K562 (cell line): ENCODE measurements around the gene PDE9A. TPM values are rescaled to one million over a fixed set of nuclear protein-coding genes. Genes with fewer than 3 reads are reported as not detected.

Experiments used
- ATAC-seq: fragments of 200-7000 bp; cut with Tn5 transposase; 3 replicates; pipeline ENCODE4 v1.9.1; 2020; ENCODE audit warnings: moderate library complexity
- BruUV-seq: library from RNA; stranded (reverse); fragments of 400-500 nt; replicated peaks from 2 replicates; lab custom pipeline; 2021; lab: Mats Ljungman, UMichigan
- CTCF ChIA-PET: fragments of 300-600 bp; formaldehyde crosslinking; extraction: SDS; loops from one replicate; lab custom pipeline; 2021; ENCODE audit warnings: low intra/inter-chr PET ratio; lab: Yijun Ruan, JAX
- POLR2A ChIA-PET: fragments of 300-600, 350-650 bp; sonication (Branson Sonifier 250); formaldehyde crosslinking; extraction: SDS; loops from one replicate; lab custom pipeline; 2021; ENCODE audit warnings: antibody characterized with exemption, inconsistent platforms; lab: Yijun Ruan, JAX
- DNase-seq, 4 experiments: peaks; one replicate each; pipeline versions ENCODE4 v3.0.0 to v3.0.0-alpha.2; 2011 to 2018; ENCODE audit warnings: low spot score in 3 of 4, mixed read lengths in 3 of 4; ENCODE audit errors: extremely low read depth in 1 of 4
- FAIRE-seq: peaks from 2 replicates; lab custom pipeline; 2011; peaks lifted over from hg19 to GRCh38; lab: Jason Lieb, UNC
- H2AFZ ChIP-seq: 2 replicates; pipeline ENCODE4 v1.6.0; 2011; ENCODE audit warnings: low read depth, low read length, control low read depth, inconsistent platforms
- H3K27ac ChIP-seq: fragments of 200-600 bp; 3 replicates; pipeline ENCODE4 v1.8.0; 2011; ENCODE audit warnings: low read depth, mild to moderate bottlenecking, control low read depth, inconsistent platforms, low read length, moderate library complexity, mixed read lengths; ENCODE audit errors: extremely low read depth
- H3K27me3 ChIP-seq, 2 experiments: fragments of 300-600 bp in 1 of 2; 2 replicates in 1 of 2; 3 replicates in 1 of 2; pipeline versions ENCODE4 v1.6.0 to v1.8.0; 2011; ENCODE audit warnings: inconsistent platforms in 2 of 2, low read length in 2 of 2, mild to moderate bottlenecking in 1 of 2, mixed read lengths in 1 of 2, moderate library complexity in 1 of 2; ENCODE audit not compliant: control insufficient read depth in 2 of 2, insufficient read depth in 2 of 2
- H3K36me3 ChIP-seq: fragments of 300-600 bp; 3 replicates; pipeline ENCODE4 v1.8.0; 2011; ENCODE audit warnings: mild to moderate bottlenecking, low read length, inconsistent platforms; ENCODE audit not compliant: control insufficient read depth, insufficient read depth
- H3K4me1 ChIP-seq, 2 experiments: fragments of 200-600 bp in 1 of 2; replicated peaks in 1 of 2; 2 replicates in 1 of 2; 3 replicates in 1 of 2; pipeline versions ENCODE4 v1.5.1 to v1.8.0; 2011; ENCODE audit warnings: inconsistent platforms in 2 of 2, low read length in 2 of 2, mild to moderate bottlenecking in 1 of 2, mixed read lengths in 1 of 2, moderate library complexity in 1 of 2; ENCODE audit not compliant: control insufficient read depth in 2 of 2, insufficient read depth in 2 of 2
- H3K4me2 ChIP-seq: 2 replicates; pipeline ENCODE4 v1.6.1; 2011; ENCODE audit warnings: low read length, control low read depth, inconsistent platforms, mixed read lengths; ENCODE audit not compliant: insufficient read depth
- H3K4me3 ChIP-seq: fragments of 200-600 bp; sonication (generic), shearing (Covaris generic); 2 replicates; pipeline ENCODE4 v1.5.1; 2016; ENCODE audit warnings: control low read depth, inconsistent platforms
- H3K79me2 ChIP-seq: fragments of 200-600 bp; 3 replicates; pipeline ENCODE4 v1.8.0; 2011; ENCODE audit warnings: low read length, inconsistent platforms; ENCODE audit not compliant: control insufficient read depth, insufficient read depth
- H3K9ac ChIP-seq, 2 experiments: 2 replicates each; pipeline versions ENCODE4 v1.6.0 to v1.6.1; 2011; ENCODE audit warnings: low read depth in 2 of 2, low read length in 2 of 2, control low read depth in 1 of 2, inconsistent platforms in 1 of 2, mild to moderate bottlenecking in 1 of 2, mixed read lengths in 1 of 2; ENCODE audit not compliant: insufficient read depth in 1 of 2
- H3K9me1 ChIP-seq: one replicate; pipeline ENCODE4 v1.6.0; 2011; ENCODE audit warnings: inconsistent platforms, mild to moderate bottlenecking, low read length, moderate library complexity; ENCODE audit not compliant: control insufficient read depth, insufficient read depth
- H3K9me3 ChIP-seq: replicated peaks from 2 replicates; pipeline ENCODE4 v1.5.1; 2011; ENCODE audit warnings: low read depth, low read length, inconsistent platforms; ENCODE audit not compliant: control insufficient read depth, insufficient read depth
- H4K20me1 ChIP-seq: replicated peaks from 2 replicates; pipeline ENCODE4 v1.6.1; 2011; ENCODE audit warnings: low read length, inconsistent platforms, mixed read lengths; ENCODE audit not compliant: control insufficient read depth, insufficient read depth
- CBFA2T3 ChIP-seq: fragments of 450-650 bp; IDR thresholded peaks from 2 replicates; pipeline ENCODE4 v1.6.1; 2017
- GTF3C2 ChIP-seq: IDR thresholded peaks from 3 replicates; pipeline ENCODE4 v1.6.1; 2011; ENCODE audit warnings: borderline replicate concordance, mild to moderate bottlenecking, moderate library complexity; ENCODE audit not compliant: insufficient read length; ENCODE audit errors: extremely low read depth
- LARP7 ChIP-seq: fragments of 450-650 bp; IDR thresholded peaks from 2 replicates; pipeline ENCODE4 v1.6.1; 2016
- STAG1 ChIP-seq: sonication (generic); formaldehyde crosslinking; IDR thresholded peaks from 2 replicates; pipeline ENCODE4 v1.5.0; 2020; ENCODE audit warnings: missing genetic modification reagents, borderline replicate concordance
- TAF9B ChIP-seq: fragments of 450-650 bp; IDR thresholded peaks from 2 replicates; pipeline ENCODE4 v1.6.1; 2018; ENCODE audit warnings: mild to moderate bottlenecking; ENCODE audit not compliant: partially characterized antibody
- YBX1 ChIP-seq: fragments of 450-650 bp; IDR thresholded peaks from 2 replicates; pipeline ENCODE4 v1.7.1; 2016; ENCODE audit warnings: mild to moderate bottlenecking
- ZNF146 ChIP-seq: IDR thresholded peaks from one replicate; pipeline ENCODE4 v1.6.1; 2018; ENCODE audit warnings: missing compliant biosample characterization; ENCODE audit not compliant: unreplicated experiment
- ZNF280A ChIP-seq: fragments of 450-650 bp; IDR thresholded peaks from 2 replicates; pipeline ENCODE4 v1.6.1; 2018; ENCODE audit warnings: mild to moderate bottlenecking, low read depth; ENCODE audit not compliant: partially characterized antibody
- ZNF347 ChIP-seq: fragments of 450-650 bp; formaldehyde crosslinking; IDR thresholded peaks from 2 replicates; pipeline ENCODE4 v1.4.0; 2020; ENCODE audit warnings: low read depth, mild to moderate bottlenecking, moderate library complexity
- WGBS: fragments of 100-300 bp; shearing (Covaris generic); methylation state at CpG from one replicate; pipeline ENCODE4 v1.1.6; 2016; ENCODE audit warnings: low coverage, mixed read lengths; ENCODE audit not compliant: insufficient coverage; ENCODE audit errors: missing lambda C conversion rate; 5-methylcytosine and 5-hydroxymethylcytosine counted together
- in situ Hi-C: fragments of 300-500 bp; cut with MboI; formaldehyde crosslinking; loops from 4 replicates; pipeline ENCODE4 v1.15.0; 2018; ENCODE audit warnings: inconsistent platforms, mixed read lengths
- intact Hi-C: fragments of 100-400 bp; cut with micrococcal nuclease; formaldehyde crosslinking; loops from 2 replicates; pipeline ENCODE4 v1.14.2; 2022
- polyA plus RNA-seq, 8 experiments: library from polyadenylated mRNA; depleted of rRNA in 4 of 8; stranded (reverse) in 5 of 8; unstranded in 3 of 8; fragments of >200 nt; fragmentation: Nextera tagmentation in 2 of 8; fragmentation: Illumina TruSeq in 1 of 8; extraction: Ambion mirVana in 2 of 8; extraction: Trizol in 1 of 8; gene quantifications; 2 replicates each; pipeline versions ENCODE4 v1.2.1 to v1.2.3, GENCODE V29; 2011 to 2014; ENCODE audit warnings: inconsistent platforms in 1 of 8, missing spikeins in 1 of 8
- total RNA-seq, 7 experiments: library from RNA; depleted of rRNA in 6 of 7; stranded (reverse); fragments of >200 nt in 6 of 7; fragmentation: Illumina TruSeq in 2 of 7; extraction: Trizol in 2 of 7; gene quantifications; 2 replicates each; pipeline versions ENCODE4 v1.2.1 to v1.2.3, GENCODE V29; 2011 to 2021; ENCODE audit warnings: low replicate concordance in 1 of 7

PDE9A gene
- total and polyA plus RNA-seq, 9 of the 15 experiments (the other 6 are each of a cell fraction or from before 2014, with no cell fraction given): 0.07 to 0.27 TPM; not detected in 7

GRCh38 chr21:42797522-42797921 lies 144.1 kb downstream of the PDE9A start:
- no peaks in the 10 kb centered on the region for H3K79me2 ChIP-seq
- intact Hi-C loops: no loop called here
- TF ChIP-seq CBFA2T3 (no peak), ZNF146 (CRISPR knock-in tag) (no peak), ZNF280A (no peak), STAG1 (CRISPR knock-in tag) (no peak), ZNF347 (CRISPR knock-in tag) (no peak), YBX1 (no peak), GTF3C2 (no peak), LARP7 (no peak), TAF9B (no peak)
- TF ChIP-seq, all 486 proteins: peak for 0
- no peak for DNase-seq
- Histone ChIP-seq H3K9ac (no peak overlapping the region), H3K36me3 (no peaks in the 10 kb centered on the region), H3K9me3 (no peaks in the 10 kb centered on the region), H3K4me3 (no peak overlapping the region), H3K9me1 (no peaks in the 10 kb centered on the region), H3K27ac (no peak overlapping the region), H4K20me1 (no peaks in the 10 kb centered on the region; the same call in none of the 2 replicates), H3K27me3 (peaks cover 35 to 55% of the 10 kb centered on the region in 2 experiments; a peak in 4 of 5 replicates), H3K4me1 (no peaks in the 10 kb centered on the region; a peak in 2 of 5 replicates), H3K4me2 (no peak overlapping the region), H2AFZ (no peak overlapping the region)
- 15% methylated on average over 7 of the region's 7 CpGs for WGBS
- ChIA-PET POLR2A (interaction anchor here (0.6 kb wide), 1 partner anchor 39 kb away, joined by 4 read pairs; no protein-coding TSS in a partner anchor), CTCF (no interaction called here)
- no peak for FAIRE-seq
- ATAC-seq: no peak
- in situ Hi-C loops: no loop called here
- no TSS peak for BruUV-seq
